Keratinocyte (primary cell): ENCODE results near the gene CFAP54. TPM values are rescaled to one million over a fixed set of nuclear protein-coding genes. Genes with fewer than 3 reads are reported as not detected.

Experiments used
- DNase-seq: peaks from one replicate; pipeline ENCODE4 v3.0.0-alpha.2; 2011; ENCODE audit warnings: low read depth, missing footprints, low spot score
- FAIRE-seq: peaks from 2 replicates; lab custom pipeline; 2011; peaks lifted over from hg19 to GRCh38; lab: Jason Lieb, UNC
- H2AFZ ChIP-seq: 2 replicates; pipeline ENCODE4 v1.6.0; 2012; ENCODE audit warnings: low read length, control low read depth, inconsistent platforms; ENCODE audit not compliant: control insufficient read depth
- H3K27ac ChIP-seq: 2 replicates; pipeline ENCODE4 v1.5.1; 2011; ENCODE audit warnings: low read length; ENCODE audit not compliant: control insufficient read depth, insufficient read depth
- H3K27me3 ChIP-seq: 3 replicates; pipeline ENCODE4 v1.6.0; 2011; ENCODE audit warnings: low read length; ENCODE audit not compliant: control insufficient read depth, insufficient read depth; ENCODE audit errors: extremely low read depth
- H3K36me3 ChIP-seq, 2 experiments: 2 replicates in 1 of 2; 3 replicates in 1 of 2; pipeline ENCODE4 v1.5.1; 2011; ENCODE audit warnings: low read length in 2 of 2, mild to moderate bottlenecking in 1 of 2; ENCODE audit not compliant: control insufficient read depth in 2 of 2, insufficient read depth in 2 of 2; ENCODE audit errors: extremely low read depth in 1 of 2
- H3K4me1 ChIP-seq: 3 replicates; pipeline ENCODE4 v1.5.1; 2011; ENCODE audit warnings: low read length; ENCODE audit not compliant: control insufficient read depth, insufficient read depth; ENCODE audit errors: extremely low read depth
- H3K4me2 ChIP-seq: 3 replicates; pipeline ENCODE4 v1.6.0; 2011; ENCODE audit warnings: low read depth, low read length; ENCODE audit not compliant: control insufficient read depth, insufficient read depth; ENCODE audit errors: extremely low read depth
- H3K4me3 ChIP-seq, 3 experiments: fragments of 200-600 bp in 1 of 3; sonication (generic) in 1 of 3; 2 replicates in 2 of 3; 3 replicates in 1 of 3; pipeline ENCODE4 v1.5.1; 2011 to 2016; ENCODE audit warnings: low read length in 3 of 3, mild to moderate bottlenecking in 3 of 3, control low read depth in 2 of 3, inconsistent platforms in 1 of 3, low read depth in 1 of 3, mixed read lengths in 1 of 3, mixed run types in 1 of 3, moderate library complexity in 1 of 3; ENCODE audit not compliant: control insufficient read depth in 2 of 3, insufficient read depth in 2 of 3; ENCODE audit errors: extremely low read depth in 1 of 3
- H3K79me2 ChIP-seq: 2 replicates; pipeline ENCODE4 v1.6.0; 2012; ENCODE audit warnings: low read length; ENCODE audit not compliant: control insufficient read depth, insufficient read depth
- H3K9ac ChIP-seq: 3 replicates; pipeline ENCODE4 v1.6.0; 2011; ENCODE audit warnings: low read length; ENCODE audit not compliant: control insufficient read depth, insufficient read depth; ENCODE audit errors: extremely low read depth
- H3K9me1 ChIP-seq: 3 replicates; pipeline ENCODE4 v1.6.0; 2011; ENCODE audit warnings: low read length; ENCODE audit not compliant: control insufficient read depth, insufficient read depth; ENCODE audit errors: extremely low read depth
- H3K9me3 ChIP-seq: 2 replicates; pipeline ENCODE4 v1.5.1; 2012; ENCODE audit warnings: low read depth, low read length; ENCODE audit not compliant: control insufficient read depth
- H4K20me1 ChIP-seq: 3 replicates; pipeline ENCODE4 v1.6.0; 2011; ENCODE audit warnings: low read length; ENCODE audit not compliant: control insufficient read depth, insufficient read depth; ENCODE audit errors: extremely low read depth
- EZH2 ChIP-seq: IDR thresholded peaks from one replicate; pipeline ENCODE4 v1.6.1; 2012; ENCODE audit warnings: inconsistent platforms, mild to moderate bottlenecking, low read length, moderate library complexity
- dilution Hi-C: fragments of 300-500 bp; cut with MboI; formaldehyde crosslinking; loops from one replicate; pipeline ENCODE4 v1.7.0; 2020; ENCODE audit warnings: low sequenced_read_pairs; ENCODE audit not compliant: extremely low pct_ligation_motif_present
- polyA plus RNA-seq, 5 experiments: library from polyadenylated mRNA; depleted of rRNA in 3 of 5; stranded (reverse) in 3 of 5; stranded (forward) in 1 of 5; unstranded in 1 of 5; fragments of >200 nt; gene quantifications; 1 replicate in 1 of 5; 2 replicates in 3 of 5; 3 replicates in 1 of 5; pipeline versions ENCODE4 v1.2.1 to v1.2.3, GENCODE V29; 2011 to 2012; ENCODE audit warnings: missing spikeins in 2 of 5, low read depth in 1 of 5, low replicate concordance in 1 of 5
- TF ChIP-seq, protein P1 (sequence below), 3 experiments: IDR thresholded peaks in 1 of 3; conservative IDR thresholded peaks in 1 of 3; optimal IDR thresholded peaks in 1 of 3; 2 replicates in 2 of 3; 3 replicates in 1 of 3; pipeline versions ENCODE3 to v1.5.1; 2011; ENCODE audit warnings: low read length in 3 of 3, mild to moderate bottlenecking in 3 of 3, moderate library complexity in 2 of 3, control low read depth in 1 of 3, inconsistent platforms in 1 of 3; ENCODE audit not compliant: insufficient read depth in 2 of 3; ENCODE audit errors: extremely low read depth in 1 of 3

The CFAP54 gene
- polyA plus RNA-seq, 1 donor (not counting 4 experiments of a cell fraction or from before 2014, with no cell fraction given) = 1.2 TPM

GRCh38 chr12:96502477-96502876 lies 13.1 kb downstream of the CFAP54 start:
- dilution Hi-C loops = no loop called here
- Histone ChIP-seq H3K36me3 (no peaks in the 10 kb centered on the region), H3K4me2 (peak overlapping the region; percentile 42), H3K4me3 (no peak overlapping the region), H4K20me1 (no peaks in the 10 kb centered on the region), H3K79me2 (no peaks in the 10 kb centered on the region), H3K4me1 (peaks cover 28% of the 10 kb centered on the region), H2AFZ (peak overlapping the region; percentile 24), H3K9me3 (no peaks in the 10 kb centered on the region), H3K9ac (no peak overlapping the region), H3K27me3 (no peaks in the 10 kb centered on the region), H3K9me1 (no peaks in the 10 kb centered on the region), H3K27ac (no peak overlapping the region)
- DNase-seq (no peak), FAIRE-seq (no peak)
- TF ChIP-seq, protein P1, sequence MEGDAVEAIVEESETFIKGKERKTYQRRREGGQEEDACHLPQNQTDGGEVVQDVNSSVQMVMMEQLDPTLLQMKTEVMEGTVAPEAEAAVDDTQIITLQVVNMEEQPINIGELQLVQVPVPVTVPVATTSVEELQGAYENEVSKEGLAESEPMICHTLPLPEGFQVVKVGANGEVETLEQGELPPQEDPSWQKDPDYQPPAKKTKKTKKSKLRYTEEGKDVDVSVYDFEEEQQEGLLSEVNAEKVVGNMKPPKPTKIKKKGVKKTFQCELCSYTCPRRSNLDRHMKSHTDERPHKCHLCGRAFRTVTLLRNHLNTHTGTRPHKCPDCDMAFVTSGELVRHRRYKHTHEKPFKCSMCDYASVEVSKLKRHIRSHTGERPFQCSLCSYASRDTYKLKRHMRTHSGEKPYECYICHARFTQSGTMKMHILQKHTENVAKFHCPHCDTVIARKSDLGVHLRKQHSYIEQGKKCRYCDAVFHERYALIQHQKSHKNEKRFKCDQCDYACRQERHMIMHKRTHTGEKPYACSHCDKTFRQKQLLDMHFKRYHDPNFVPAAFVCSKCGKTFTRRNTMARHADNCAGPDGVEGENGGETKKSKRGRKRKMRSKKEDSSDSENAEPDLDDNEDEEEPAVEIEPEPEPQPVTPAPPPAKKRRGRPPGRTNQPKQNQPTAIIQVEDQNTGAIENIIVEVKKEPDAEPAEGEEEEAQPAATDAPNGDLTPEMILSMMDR (optimal IDR thresholded peaks at IDR 0.05 in 1 of 3, IDR thresholded peaks at IDR 0.05 in 1 of 3, conservative IDR thresholded peaks at IDR 0.05 in 1 of 3; ENCODE audit: extremely low read depth in 1 of 3, insufficient read depth in 2 of 3, low read length in 3 of 3) = no peak
- no peak for TF ChIP-seq EZH2

GRCh38 chr12:96502949-96503532 lies 13.7 kb downstream of the CFAP54 start:
- DNase-seq (no peak), FAIRE-seq (no peak)
- no peak overlapping the region for H3K4me3 ChIP-seq
- H4K20me1 ChIP-seq = no peaks in the 10 kb centered on the region
- no peak overlapping the region for H3K27ac ChIP-seq
- H3K9me3 ChIP-seq = no peaks in the 10 kb centered on the region
- H3K9me1 ChIP-seq = no peaks in the 10 kb centered on the region
- dilution Hi-C loops = no loop called here
- TF ChIP-seq, protein P1 (optimal IDR thresholded peaks at IDR 0.05 in 1 of 3, IDR thresholded peaks at IDR 0.05 in 1 of 3, conservative IDR thresholded peaks at IDR 0.05 in 1 of 3; ENCODE audit: extremely low read depth in 1 of 3, insufficient read depth in 2 of 3, low read length in 3 of 3) = no peak
- TF ChIP-seq EZH2 = no peak
- H3K27me3 ChIP-seq = no peaks in the 10 kb centered on the region
- H3K36me3 ChIP-seq = no peaks in the 10 kb centered on the region
- H3K9ac ChIP-seq = no peak overlapping the region
- no peaks in the 10 kb centered on the region for H3K79me2 ChIP-seq
- peak overlapping the region; percentile 42 for H3K4me2 ChIP-seq
- H3K4me1 ChIP-seq = peaks cover 28% of the 10 kb centered on the region
- peak overlapping the region; percentile 24 for H2AFZ ChIP-seq
